Uterine smooth muscle cell (primary cell): ENCODE measurements around the gene C18orf63. TPM values are rescaled to one million over a fixed set of nuclear protein-coding genes. Genes with fewer than 3 reads are reported as not detected.

ENCODE experiments used
- total RNA-seq: library from RNA; depleted of rRNA; stranded (reverse); fragments of >200 nt; gene quantifications from 2 replicates; pipeline ENCODE4 v1.2.3, GENCODE V29; 2014

Gene C18orf63
- not detected in 2 replicates for total RNA-seq

DNA sequence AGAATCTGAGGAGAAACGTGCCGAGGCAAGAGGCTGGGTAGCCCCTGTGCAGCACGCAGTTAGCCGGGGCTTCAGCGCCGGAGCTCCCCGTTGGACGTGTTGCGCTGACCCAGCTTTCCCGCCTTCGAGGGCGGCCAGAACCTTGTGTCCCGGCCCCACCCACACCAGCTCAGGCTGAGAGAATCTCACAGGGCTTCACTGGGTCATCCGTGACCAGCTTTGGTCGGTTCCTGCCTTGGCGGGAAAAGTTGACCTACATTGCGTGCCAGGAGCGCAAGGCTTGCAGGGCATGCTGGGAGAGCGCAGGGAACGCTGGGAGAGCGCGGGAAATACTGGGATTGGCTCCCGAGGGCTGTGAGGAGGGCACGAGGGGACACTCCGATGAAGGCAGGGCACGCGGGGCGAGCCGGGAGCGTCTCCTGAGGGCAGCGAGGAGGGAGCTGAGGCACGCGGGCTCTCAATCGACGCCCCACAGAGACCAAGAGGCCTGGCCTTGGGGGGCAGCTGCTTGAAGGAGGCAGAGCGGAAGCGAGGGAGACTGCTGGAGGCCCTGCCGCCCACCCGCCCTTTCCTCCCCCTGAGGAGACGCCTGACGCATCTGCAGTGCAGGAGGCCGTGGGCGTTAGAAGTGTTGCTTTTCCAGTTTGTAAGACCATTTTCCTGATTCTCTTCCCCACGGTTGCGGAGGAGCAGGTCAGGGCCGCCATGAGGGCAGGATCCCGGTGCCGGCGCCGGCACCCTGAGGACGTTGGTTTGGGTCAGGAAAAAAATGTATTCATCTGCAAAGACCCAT is at the start of gene C18orf63:
Gene C18orf63 (plus strand): TSS at position 376 of the 793 bp plus-strand sequence. CDS start 2,027 bp downstream, outside the sequence.

DNA sequence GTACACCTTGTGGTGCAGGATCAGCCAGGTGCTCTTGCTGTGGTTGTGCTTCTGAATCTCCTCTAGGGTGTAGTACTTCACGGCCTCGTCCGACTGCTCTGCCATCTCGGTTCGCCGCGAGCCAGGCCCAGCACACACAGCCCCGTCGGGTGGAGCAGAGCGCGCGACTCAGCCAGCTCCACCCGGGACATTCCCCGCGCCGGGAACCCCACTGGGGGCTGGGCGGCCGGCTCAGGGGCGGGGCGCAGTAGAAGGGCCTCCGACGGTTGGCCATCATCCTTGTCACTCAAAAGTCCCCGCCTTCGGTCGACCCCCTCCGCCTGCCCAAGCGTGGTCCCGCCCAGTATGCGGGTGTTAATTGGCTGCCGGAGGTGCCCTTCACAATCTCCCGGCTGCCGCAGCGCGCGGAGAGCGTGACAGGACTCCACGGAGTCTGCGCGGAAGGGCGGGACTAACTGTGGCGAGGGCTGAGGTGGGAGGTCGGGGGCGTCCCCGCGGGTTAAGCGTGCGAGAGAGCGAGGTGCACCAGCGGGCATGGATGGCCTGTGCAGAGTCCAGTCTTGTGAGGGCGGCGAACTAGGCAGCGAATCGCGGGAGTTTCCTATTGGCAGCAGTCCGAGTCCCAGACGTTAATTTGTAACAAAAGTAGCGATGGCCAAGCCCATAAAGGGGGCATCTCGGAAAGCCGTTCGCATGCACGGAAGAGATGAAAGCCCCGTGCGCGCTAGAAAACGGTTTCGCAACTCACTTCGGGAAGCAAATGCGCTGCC is 23.7 kb upstream of the C18orf63 start, which contains the start of gene CYB5A:
Gene CYB5A (minus strand): TSS at position 193 of the 770 bp plus-strand sequence. CDS start 88 bp downstream, at position 105.

Other genes with a start within 250 kb of the C18orf63 start
- gene FBXO15, start 168.0 kb upstream of the C18orf63 start, total RNA-seq: 1.00 and 1.1 TPM in 2 replicates
- 25.0 and 51.6 TPM in 2 replicates for gene TIMM21, start 167.3 kb upstream of the C18orf63 start, total RNA-seq
- gene CYB5A, start 23.9 kb upstream of the C18orf63 start, total RNA-seq: 54.6 and 57.9 TPM in 2 replicates
- not detected in 2 replicates for gene DIPK1C, start 141.5 kb downstream of the C18orf63 start, total RNA-seq
- gene CNDP2, start 180.5 kb downstream of the C18orf63 start, total RNA-seq: 123 and 129 TPM in 2 replicates
- 0.12 TPM in 1 of 2 replicates, not detected in the other for gene CNDP1, start 218.7 kb downstream of the C18orf63 start, total RNA-seq